Parathyroid adenoma (tissue), 2 donors: ENCODE measurements around the gene LYPD5.
"Not testable (repeated sequence)": the region's sequence is repeated elsewhere in the genome, so short reads cannot be mapped to it uniquely, and the experiment has no call there.

ENCODE experiments used
- H2AFZ ChIP-seq: fragments of 300-600 bp; sonication (generic); one replicate; pipeline ENCODE4 v1.7.0; 2017; ENCODE audit warnings: antibody characterized with exemption, mild to moderate bottlenecking
- H3K27ac ChIP-seq: fragments of 300-600 bp; sonication (generic); one replicate; pipeline ENCODE4 v1.7.0; 2017
- H3K27me3 ChIP-seq: fragments of 300-600 bp; sonication (generic); one replicate; pipeline ENCODE4 v1.7.0; 2017; ENCODE audit warnings: low read length; ENCODE audit not compliant: control insufficient read depth, insufficient read depth
- H3K36me3 ChIP-seq: fragments of 300-600 bp; sonication (generic); one replicate; pipeline ENCODE4 v1.7.0; 2017; ENCODE audit warnings: low read length; ENCODE audit not compliant: control insufficient read depth, insufficient read depth
- H3K4me1 ChIP-seq: fragments of 300-600 bp; sonication (generic); one replicate; pipeline ENCODE4 v1.7.0; 2017; ENCODE audit warnings: control low read depth
- H3K4me2 ChIP-seq: fragments of 300-600 bp; sonication (generic); one replicate; pipeline ENCODE4 v1.7.0; 2017; ENCODE audit warnings: low read length
- H3K4me3 ChIP-seq: fragments of 300-600 bp; sonication (generic); one replicate; pipeline ENCODE4 v1.7.0; 2017; ENCODE audit warnings: low read depth, low read length
- H3K79me2 ChIP-seq: fragments of 300-600 bp; sonication (generic); one replicate; pipeline ENCODE4 v1.7.0; 2017; ENCODE audit warnings: control low read depth
- H3K9ac ChIP-seq: fragments of 300-600 bp; sonication (generic); one replicate; pipeline ENCODE4 v1.7.0; 2017; ENCODE audit warnings: mild to moderate bottlenecking
- H3K9me3 ChIP-seq: fragments of 300-600 bp; sonication (generic); one replicate; pipeline ENCODE4 v1.7.0; 2017; ENCODE audit warnings: low read length; ENCODE audit not compliant: control insufficient read depth
- CTCF ChIP-seq: fragments of 300-600 bp; sonication (generic); IDR thresholded peaks from one replicate; pipeline ENCODE4 v1.7.0; 2017; ENCODE audit warnings: antibody characterized with exemption, mild to moderate bottlenecking
- donor health status: primary hyperparathyroidism.

The LYPD5 gene

GRCh38 chr19:43775299-43775890 is 26.9 kb downstream of the LYPD5 start:
- Histone ChIP-seq H3K4me3 (no peak overlapping the region), H3K27ac (no peak overlapping the region), H3K79me2 (no peaks in the 10 kb centered on the region), H2AFZ (no peak overlapping the region), H3K9me3 (no peaks in the 10 kb centered on the region), H3K9ac (no peak overlapping the region), H3K27me3 (no peaks in the 10 kb centered on the region), H3K36me3 (no peaks in the 10 kb centered on the region), H3K4me1 (no peaks in the 10 kb centered on the region), H3K4me2 (no peak overlapping the region)
- no peak for TF ChIP-seq CTCF

- not testable (repeated sequence) for H3K27ac ChIP-seq, H3K79me2 ChIP-seq, H3K36me3 ChIP-seq, H3K4me1 ChIP-seq, H3K27me3 ChIP-seq, H2AFZ ChIP-seq, H3K9me3 ChIP-seq, H3K4me3 ChIP-seq, H3K9ac ChIP-seq, H3K4me2 ChIP-seq
Measured at GRCh38 chr19:43774940-43775258, 27.3 kb downstream of the LYPD5 start.

GRCh38 chr19:43774103-43774939 is 27.9 kb downstream of the LYPD5 start:
- H3K36me3 ChIP-seq, result no peaks in the 10 kb centered on the region
- no peaks in the 10 kb centered on the region for H3K79me2 ChIP-seq
- TF ChIP-seq CTCF, result peak; percentile 79
- H3K9ac ChIP-seq, result no peak overlapping the region
- H3K4me2 ChIP-seq, result peak overlapping the region; percentile 46
- H3K9me3 ChIP-seq, result no peaks in the 10 kb centered on the region
- H3K4me3 ChIP-seq, result no peak overlapping the region
- H2AFZ ChIP-seq, result peak overlapping the region; percentile 71
- H3K27ac ChIP-seq, result no peak overlapping the region
- no peaks in the 10 kb centered on the region for H3K4me1 ChIP-seq
- H3K27me3 ChIP-seq, result no peaks in the 10 kb centered on the region

GRCh38 chr19:43773725-43774102 is 28.5 kb downstream of the LYPD5 start:
- Histone ChIP-seq H3K4me1 (no peaks in the 10 kb centered on the region), H3K4me2 (peak overlapping the region; percentile 46), H3K9ac (no peak overlapping the region), H3K36me3 (no peaks in the 10 kb centered on the region), H2AFZ (peak overlapping the region; percentile 71), H3K27me3 (no peaks in the 10 kb centered on the region), H3K27ac (no peak overlapping the region), H3K4me3 (no peak overlapping the region), H3K9me3 (no peaks in the 10 kb centered on the region), H3K79me2 (no peaks in the 10 kb centered on the region)
- no peak for TF ChIP-seq CTCF

GRCh38 chr19:43769256-43769655 is 33.0 kb downstream of the LYPD5 start:
- no peak for TF ChIP-seq CTCF
- Histone ChIP-seq H3K79me2 (no peaks in the 10 kb centered on the region), H3K27ac (no peak overlapping the region), H3K4me1 (no peaks in the 10 kb centered on the region), H3K4me2 (no peak overlapping the region), H3K27me3 (no peaks in the 10 kb centered on the region), H3K9me3 (no peaks in the 10 kb centered on the region), H3K4me3 (no peak overlapping the region), H3K9ac (no peak overlapping the region), H3K36me3 (no peaks in the 10 kb centered on the region), H2AFZ (no peak overlapping the region)
